GM20000 (cell line): Measurements from ENCODE around the gene MUC7.

Experiments
- DNase-seq: peaks from one replicate; pipeline ENCODE4 v3.0.0; 2012; ENCODE audit warnings: low spot score
- TF ChIP-seq, protein P1 (sequence below): IDR thresholded peaks from 2 replicates; pipeline ENCODE4 v1.5.1; 2012; ENCODE audit warnings: mild to moderate bottlenecking, control low read depth; ENCODE audit errors: extremely low read depth, missing control alignments

MUC7 gene

DNA sequence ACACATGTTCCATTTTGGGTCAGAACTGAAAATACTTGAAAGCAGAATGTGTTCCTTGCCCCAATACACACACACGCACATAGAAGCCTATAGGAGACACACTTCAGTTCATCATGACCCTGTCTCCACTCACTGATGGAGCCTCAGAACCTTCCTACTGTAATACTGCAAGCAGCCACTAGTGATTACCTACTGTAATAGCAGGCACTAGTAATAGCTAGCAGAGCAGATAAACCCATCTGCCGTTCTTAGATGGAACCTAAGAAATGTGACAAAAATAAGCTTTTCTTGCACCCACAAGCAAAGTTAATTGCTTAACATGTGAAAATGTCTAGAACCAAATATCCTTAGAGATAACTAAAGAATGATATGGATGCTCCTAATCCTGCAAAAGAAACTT, 60.0 kb downstream of the MUC7 start:
- DNase-seq, result no peak

More for the DNA sequence above, 60.0 kb downstream of the MUC7 start:
- TF ChIP-seq, protein P1, sequence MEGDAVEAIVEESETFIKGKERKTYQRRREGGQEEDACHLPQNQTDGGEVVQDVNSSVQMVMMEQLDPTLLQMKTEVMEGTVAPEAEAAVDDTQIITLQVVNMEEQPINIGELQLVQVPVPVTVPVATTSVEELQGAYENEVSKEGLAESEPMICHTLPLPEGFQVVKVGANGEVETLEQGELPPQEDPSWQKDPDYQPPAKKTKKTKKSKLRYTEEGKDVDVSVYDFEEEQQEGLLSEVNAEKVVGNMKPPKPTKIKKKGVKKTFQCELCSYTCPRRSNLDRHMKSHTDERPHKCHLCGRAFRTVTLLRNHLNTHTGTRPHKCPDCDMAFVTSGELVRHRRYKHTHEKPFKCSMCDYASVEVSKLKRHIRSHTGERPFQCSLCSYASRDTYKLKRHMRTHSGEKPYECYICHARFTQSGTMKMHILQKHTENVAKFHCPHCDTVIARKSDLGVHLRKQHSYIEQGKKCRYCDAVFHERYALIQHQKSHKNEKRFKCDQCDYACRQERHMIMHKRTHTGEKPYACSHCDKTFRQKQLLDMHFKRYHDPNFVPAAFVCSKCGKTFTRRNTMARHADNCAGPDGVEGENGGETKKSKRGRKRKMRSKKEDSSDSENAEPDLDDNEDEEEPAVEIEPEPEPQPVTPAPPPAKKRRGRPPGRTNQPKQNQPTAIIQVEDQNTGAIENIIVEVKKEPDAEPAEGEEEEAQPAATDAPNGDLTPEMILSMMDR, result no peak
